BJ (cell line): ENCODE measurements around the gene PHKG1. TPM values are rescaled to one million over a fixed set of nuclear protein-coding genes. Genes with fewer than 3 reads are reported as not detected.
A peak's percentile ranks its signal among the peaks of the same experiment; 100 is the strongest.
"Not testable (repeated sequence)": the region's sequence is repeated elsewhere in the genome, so short reads cannot be mapped to it uniquely, and the experiment has no call there.

Experiments used
- CTCF ChIA-PET: fragments of 350-600 bp; formaldehyde crosslinking; extraction: SDS; loops from one replicate; lab custom pipeline; 2021; ENCODE audit warnings: antibody characterized with exemption, inconsistent platforms; lab: Yijun Ruan, JAX
- POLR2A ChIA-PET: fragments of 300-600 bp; sonication (Branson Sonifier 250); formaldehyde crosslinking; extraction: SDS; loops from one replicate; lab custom pipeline; 2021; ENCODE audit warnings: antibody characterized with exemption; lab: Charles Lee
- DNase-seq: peaks from one replicate; pipeline ENCODE4 v3.0.0-alpha.2; 2011; ENCODE audit warnings: low read depth
- H3K27me3 ChIP-seq: 2 replicates; pipeline ENCODE4 v1.6.0; 2011; ENCODE audit warnings: low read length; ENCODE audit not compliant: control insufficient read depth, insufficient read depth
- H3K36me3 ChIP-seq: 2 replicates; pipeline ENCODE4 v1.5.1; 2011; ENCODE audit warnings: low read length; ENCODE audit not compliant: control insufficient read depth, insufficient read depth
- H3K4me3 ChIP-seq: 2 replicates; pipeline ENCODE4 v1.5.1; 2011; ENCODE audit warnings: low read depth, mild to moderate bottlenecking, control low read depth, low read length
- polyA minus RNA-seq: library from RNA; depleted of rRNA, polyadenylated mRNA; stranded (reverse); fragments of >200 nt; gene quantifications from 2 replicates; pipeline ENCODE4 v1.2.3, GENCODE V29; 2011; rRNA and poly(A)+ RNA removed
- polyA plus RNA-seq: library from polyadenylated mRNA; depleted of rRNA; stranded (reverse); fragments of >200 nt; gene quantifications from 2 replicates; pipeline ENCODE4 v1.2.3, GENCODE V29; 2011; rRNA removed
- TF ChIP-seq, protein P1 (sequence below): IDR thresholded peaks from 2 replicates; pipeline ENCODE4 v1.5.1; 2011; ENCODE audit warnings: low read depth, mild to moderate bottlenecking, control low read depth, inconsistent platforms, low read length, moderate library complexity; ENCODE audit not compliant: insufficient read depth

Gene PHKG1
- polyA plus RNA-seq (0.16 and 0.39 TPM in 2 replicates), polyA minus RNA-seq (0.19 and 0.62 TPM in 2 replicates)

- no peak within 1 kb of the TSS for H3K4me3 ChIP-seq
- POLR2A ChIA-PET: interaction anchor here (0.5 to 0.9 kb wide), 3 partner anchors 12 to 42 kb away, joined by 3 to 4 read pairs (median 4); partner anchors contain the start of genes CCT6A, CHCHD2 and PSPH
Measured at GRCh38 chr7:56092789-56093531, at the start of gene PHKG1. Gene PHKG1 (minus strand): TSS chr7:56092952. CDS start chr7:56088941, 4,011 bp downstream.

GRCh38 chr7:56131062-56131461, 38.3 kb upstream of the PHKG1 start:
- POLR2A ChIA-PET, H3K4me3 ChIP-seq, H3K27me3 ChIP-seq, H3K36me3 ChIP-seq, DNase-seq: not testable (repeated sequence)
- CTCF ChIA-PET: interaction anchor here (0.6 kb wide), 1 partner anchor 1743 kb away, joined by 4 read pairs; no protein-coding TSS in a partner anchor

More at GRCh38 chr7:56092789-56093531, at the start of gene PHKG1:
- TF ChIP-seq, protein P1, sequence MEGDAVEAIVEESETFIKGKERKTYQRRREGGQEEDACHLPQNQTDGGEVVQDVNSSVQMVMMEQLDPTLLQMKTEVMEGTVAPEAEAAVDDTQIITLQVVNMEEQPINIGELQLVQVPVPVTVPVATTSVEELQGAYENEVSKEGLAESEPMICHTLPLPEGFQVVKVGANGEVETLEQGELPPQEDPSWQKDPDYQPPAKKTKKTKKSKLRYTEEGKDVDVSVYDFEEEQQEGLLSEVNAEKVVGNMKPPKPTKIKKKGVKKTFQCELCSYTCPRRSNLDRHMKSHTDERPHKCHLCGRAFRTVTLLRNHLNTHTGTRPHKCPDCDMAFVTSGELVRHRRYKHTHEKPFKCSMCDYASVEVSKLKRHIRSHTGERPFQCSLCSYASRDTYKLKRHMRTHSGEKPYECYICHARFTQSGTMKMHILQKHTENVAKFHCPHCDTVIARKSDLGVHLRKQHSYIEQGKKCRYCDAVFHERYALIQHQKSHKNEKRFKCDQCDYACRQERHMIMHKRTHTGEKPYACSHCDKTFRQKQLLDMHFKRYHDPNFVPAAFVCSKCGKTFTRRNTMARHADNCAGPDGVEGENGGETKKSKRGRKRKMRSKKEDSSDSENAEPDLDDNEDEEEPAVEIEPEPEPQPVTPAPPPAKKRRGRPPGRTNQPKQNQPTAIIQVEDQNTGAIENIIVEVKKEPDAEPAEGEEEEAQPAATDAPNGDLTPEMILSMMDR: peak; percentile 85
- peak; percentile 67 for DNase-seq
- Histone ChIP-seq H3K27me3 (no peaks in the 10 kb centered on the region), H3K36me3 (no peaks in the 10 kb centered on the region)
- CTCF ChIA-PET: interaction anchor here (0.7 to 3.3 kb wide), 17 partner anchors 8 to 451 kb away, joined by 3 to 24 read pairs (median 3); partner anchors contain the start of genes CCT6A and PSPH

- CTCF ChIA-PET: no interaction called here
- DNase-seq: no peak
- TF ChIP-seq, protein P1: no peak
Measured at GRCh38 chr7:56127241-56127975, 34.7 kb upstream of the PHKG1 start.

GRCh38 chr7:56125831-56126230, 33.1 kb upstream of the PHKG1 start:
- Histone ChIP-seq H3K27me3 (no peaks in the 10 kb centered on the region), H3K36me3 (no peaks in the 10 kb centered on the region), H3K4me3 (no peak overlapping the region)
- no peak for DNase-seq
- TF ChIP-seq, protein P1: no peak
- CTCF ChIA-PET: no interaction called here
- POLR2A ChIA-PET: no interaction called here

More at GRCh38 chr7:56127241-56127975, 34.7 kb upstream of the PHKG1 start:
- no peaks in the 10 kb centered on the region for H3K36me3 ChIP-seq
- POLR2A ChIA-PET: no interaction called here
- H3K4me3 ChIP-seq: no peak overlapping the region
- no peaks in the 10 kb centered on the region for H3K27me3 ChIP-seq

GRCh38 chr7:56124981-56125380, 32.2 kb upstream of the PHKG1 start:
- Histone ChIP-seq H3K4me3 (no peak overlapping the region), H3K27me3 (no peaks in the 10 kb centered on the region), H3K36me3 (no peaks in the 10 kb centered on the region)
- TF ChIP-seq, protein P1: no peak
- CTCF ChIA-PET: no interaction called here
- DNase-seq: no peak
- POLR2A ChIA-PET: no interaction called here
